ENCODE measurements around the gene XPOT. TPM values are rescaled to one million over a fixed set of nuclear protein-coding genes. Genes with fewer than 3 reads are reported as not detected.

Gene XPOT
- total RNA-seq, 3 donors from 2014 or later: 41.0 to 71.0 (median 52.7) TPM

GRCh38 chr12:64419696-64420095 is 15.5 kb downstream of the XPOT start:
- no peak overlapping the region for H3K4me3 ChIP-seq
- intact Hi-C loops (cut with DNase I; ENCODE audit: low total_unique reads): no loop called here
- DNase-seq (ENCODE audit: low spot score in 2 of 2): no peak
- TF ChIP-seq CTCF (IDR thresholded peaks at IDR 0.05) (no peak), POLR2AphosphoS5 (IDR thresholded peaks at IDR 0.05) (no peak), POLR2A (IDR thresholded peaks at IDR 0.05) (no peak)
- H3K9me3 ChIP-seq: no peaks in the 10 kb centered on the region
- H3K36me3 ChIP-seq: peaks cover 8% of the 10 kb centered on the region
- no peak overlapping the region for H3K27ac ChIP-seq
- no peaks in the 10 kb centered on the region for H3K4me1 ChIP-seq
- no peaks in the 10 kb centered on the region for H3K27me3 ChIP-seq

GRCh38 chr12:64427988-64428387 is 23.8 kb downstream of the XPOT start:
- H3K27me3 ChIP-seq: no peaks in the 10 kb centered on the region
- intact Hi-C loops (cut with DNase I; ENCODE audit: low total_unique reads): no loop called here
- H3K4me3 ChIP-seq: no peak overlapping the region
- no peaks in the 10 kb centered on the region for H3K4me1 ChIP-seq
- H3K9me3 ChIP-seq: no peaks in the 10 kb centered on the region
- no peaks in the 10 kb centered on the region for H3K36me3 ChIP-seq
- TF ChIP-seq CTCF (IDR thresholded peaks at IDR 0.05): no peak
- TF ChIP-seq POLR2A (IDR thresholded peaks at IDR 0.05): no peak
- TF ChIP-seq POLR2AphosphoS5 (IDR thresholded peaks at IDR 0.05): no peak
- H3K27ac ChIP-seq: no peak overlapping the region
- DNase-seq (ENCODE audit: low spot score in 2 of 2): no peak

- H3K9me3 ChIP-seq: no peaks in the 10 kb centered on the region
- no peak overlapping the region for H3K4me3 ChIP-seq
- H3K27ac ChIP-seq: no peak overlapping the region
- intact Hi-C loops (cut with DNase I; ENCODE audit: low total_unique reads): no loop called here
- H3K36me3 ChIP-seq: no peaks in the 10 kb centered on the region
- DNase-seq (ENCODE audit: low spot score in 2 of 2): no peak
- H3K4me1 ChIP-seq: no peaks in the 10 kb centered on the region
- no peaks in the 10 kb centered on the region for H3K27me3 ChIP-seq
- TF ChIP-seq CTCF (IDR thresholded peaks at IDR 0.05) (no peak), POLR2AphosphoS5 (IDR thresholded peaks at IDR 0.05) (no peak), POLR2A (IDR thresholded peaks at IDR 0.05) (no peak)
Measured at GRCh38 chr12:64428956-64429355, 24.8 kb downstream of the XPOT start.

DNA sequence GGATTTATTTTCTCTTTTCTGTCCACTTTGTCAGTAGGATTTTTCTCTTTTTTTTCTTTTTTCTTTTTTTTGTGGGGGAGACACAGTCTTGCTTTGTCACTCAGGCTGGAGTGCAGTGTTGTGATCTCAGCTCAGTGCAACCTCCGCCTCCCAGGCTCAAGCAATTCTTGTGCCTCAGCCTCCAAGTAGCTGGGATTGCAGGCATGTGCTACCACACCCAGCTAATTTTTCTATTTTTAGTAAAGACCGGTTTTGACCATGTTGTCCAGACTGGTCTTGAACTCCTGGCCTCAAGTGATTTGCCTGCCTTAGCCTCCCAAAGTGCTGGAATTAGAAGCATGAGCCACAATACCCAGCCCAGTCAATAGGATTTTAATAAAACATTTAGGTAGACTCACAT is 26.7 kb downstream of the XPOT start:
- Histone ChIP-seq H3K9me3 (no peaks in the 10 kb centered on the region), H3K4me3 (no peak overlapping the region), H3K27ac (no peak overlapping the region), H3K4me1 (no peaks in the 10 kb centered on the region), H3K36me3 (no peaks in the 10 kb centered on the region), H3K27me3 (no peaks in the 10 kb centered on the region)
- TF ChIP-seq POLR2AphosphoS5 (IDR thresholded peaks at IDR 0.05) (no peak), POLR2A (IDR thresholded peaks at IDR 0.05) (no peak), CTCF (IDR thresholded peaks at IDR 0.05) (no peak)
- no peak for DNase-seq (ENCODE audit: low spot score in 2 of 2)
- intact Hi-C loops (cut with DNase I; ENCODE audit: low total_unique reads): no loop called here

- H3K36me3 ChIP-seq: no peaks in the 10 kb centered on the region
Measured at GRCh38 chr12:64431791-64432190, 27.6 kb downstream of the XPOT start.

More at GRCh38 chr12:64431791-64432190, 27.6 kb downstream of the XPOT start:
- H3K4me3 ChIP-seq: no peak overlapping the region
- H3K9me3 ChIP-seq: no peaks in the 10 kb centered on the region
- intact Hi-C loops (cut with DNase I; ENCODE audit: low total_unique reads): no loop called here
- H3K4me1 ChIP-seq: no peaks in the 10 kb centered on the region
- no peak overlapping the region for H3K27ac ChIP-seq
- no peak for TF ChIP-seq CTCF (IDR thresholded peaks at IDR 0.05)
- TF ChIP-seq POLR2AphosphoS5 (IDR thresholded peaks at IDR 0.05): no peak
- no peak for TF ChIP-seq POLR2A (IDR thresholded peaks at IDR 0.05)
- no peaks in the 10 kb centered on the region for H3K27me3 ChIP-seq
- no peak for DNase-seq (ENCODE audit: low spot score in 2 of 2)
